ENCODE data around the gene ZNF366.
"Not testable (repeated sequence)": the region's sequence is repeated elsewhere in the genome, so short reads cannot be mapped to it uniquely, and the experiment has no call there.

The ZNF366 gene

GRCh38 chr5:72438141-72438540 is 69.1 kb downstream of the ZNF366 start:
- no peak for DNase-seq (ENCODE audit: low read depth)

GRCh38 chr5:72436796-72437471 is 70.3 kb downstream of the ZNF366 start:
- no peak for DNase-seq (ENCODE audit: low read depth)

- no peak for DNase-seq (ENCODE audit: low read depth)
Observed at GRCh38 chr5:72434781-72435437, 72.3 kb downstream of the ZNF366 start.

- DNase-seq (ENCODE audit: low read depth), result no peak
Observed at GRCh38 chr5:72434056-72434780, 73.0 kb downstream of the ZNF366 start.

- no peak for DNase-seq (ENCODE audit: low read depth)
Observed at GRCh38 chr5:72433522-72433921, 73.7 kb downstream of the ZNF366 start.

- DNase-seq (ENCODE audit: low read depth), result no peak
Observed at GRCh38 chr5:72428669-72429068, 78.5 kb downstream of the ZNF366 start.

GRCh38 chr5:72427488-72428437 is 79.4 kb downstream of the ZNF366 start:
- no peak for DNase-seq (ENCODE audit: low read depth)

- DNase-seq (ENCODE audit: low read depth), result no peak
Observed at GRCh38 chr5:72427016-72427415, 80.2 kb downstream of the ZNF366 start.

- DNase-seq (ENCODE audit: low read depth), result no peak
Observed at GRCh38 chr5:72426019-72426418, 81.2 kb downstream of the ZNF366 start.

GRCh38 chr5:72418271-72418670 is 88.9 kb downstream of the ZNF366 start:
- no peak for DNase-seq (ENCODE audit: low read depth)

- no peak for DNase-seq (ENCODE audit: low read depth)
Observed at GRCh38 chr5:72417333-72418062, 89.7 kb downstream of the ZNF366 start.

GRCh38 chr5:72415616-72416325 is 91.4 kb downstream of the ZNF366 start:
- DNase-seq (ENCODE audit: low read depth), result no peak

GRCh38 chr5:72412283-72413055 is 94.7 kb downstream of the ZNF366 start:
- no peak for DNase-seq (ENCODE audit: low read depth)

- DNase-seq (ENCODE audit: low read depth), result no peak
Observed at GRCh38 chr5:72410688-72411295, 96.4 kb downstream of the ZNF366 start.

- no peak for DNase-seq (ENCODE audit: low read depth)
Observed at GRCh38 chr5:72408603-72409002, 98.6 kb downstream of the ZNF366 start.

GRCh38 chr5:72408127-72408526 is 99.1 kb downstream of the ZNF366 start:
- DNase-seq (ENCODE audit: low read depth), result no peak

- DNase-seq (ENCODE audit: low read depth), result no peak
Observed at GRCh38 chr5:72407541-72407940, 99.7 kb downstream of the ZNF366 start.

- no peak for DNase-seq (ENCODE audit: low read depth)
Observed at GRCh38 chr5:72407078-72407477, 100.1 kb downstream of the ZNF366 start.

- DNase-seq (ENCODE audit: low read depth), result not testable (repeated sequence)
Observed at GRCh38 chr5:72404771-72405170, 102.4 kb downstream of the ZNF366 start.
